K562 (cell line): Measurements from ENCODE around the gene PLEKHA7. TPM values are rescaled to one million over a fixed set of nuclear protein-coding genes. Genes with fewer than 3 reads are reported as not detected.

Source experiments
- ATAC-seq: fragments of 200-7000 bp; cut with Tn5 transposase; 3 replicates; pipeline ENCODE4 v1.9.1; 2020; ENCODE audit warnings: moderate library complexity
- BruUV-seq: library from RNA; stranded (reverse); fragments of 400-500 nt; replicated peaks from 2 replicates; lab custom pipeline; 2021; lab: Mats Ljungman, UMichigan
- CTCF ChIA-PET: fragments of 300-600 bp; formaldehyde crosslinking; extraction: SDS; loops from one replicate; lab custom pipeline; 2021; ENCODE audit warnings: low intra/inter-chr PET ratio; lab: Yijun Ruan, JAX
- POLR2A ChIA-PET: fragments of 300-600, 350-650 bp; sonication (Branson Sonifier 250); formaldehyde crosslinking; extraction: SDS; loops from one replicate; lab custom pipeline; 2021; ENCODE audit warnings: antibody characterized with exemption, inconsistent platforms; lab: Yijun Ruan, JAX
- DNase-seq, 4 experiments: peaks; one replicate each; pipeline versions ENCODE4 v3.0.0 to v3.0.0-alpha.2; 2011 to 2018; ENCODE audit warnings: low spot score in 3 of 4, mixed read lengths in 3 of 4; ENCODE audit errors: extremely low read depth in 1 of 4
- FAIRE-seq: peaks from 2 replicates; lab custom pipeline; 2011; peaks lifted over from hg19 to GRCh38; lab: Jason Lieb, UNC
- H2AFZ ChIP-seq: 2 replicates; pipeline ENCODE4 v1.6.0; 2011; ENCODE audit warnings: low read depth, low read length, control low read depth, inconsistent platforms
- H3K27ac ChIP-seq: fragments of 200-600 bp; 3 replicates; pipeline ENCODE4 v1.8.0; 2011; ENCODE audit warnings: low read depth, mild to moderate bottlenecking, control low read depth, inconsistent platforms, low read length, moderate library complexity, mixed read lengths; ENCODE audit errors: extremely low read depth
- H3K27me3 ChIP-seq, 2 experiments: fragments of 300-600 bp in 1 of 2; 2 replicates in 1 of 2; 3 replicates in 1 of 2; pipeline versions ENCODE4 v1.6.0 to v1.8.0; 2011; ENCODE audit warnings: inconsistent platforms in 2 of 2, low read length in 2 of 2, mild to moderate bottlenecking in 1 of 2, mixed read lengths in 1 of 2, moderate library complexity in 1 of 2; ENCODE audit not compliant: control insufficient read depth in 2 of 2, insufficient read depth in 2 of 2
- H3K36me3 ChIP-seq: fragments of 300-600 bp; 3 replicates; pipeline ENCODE4 v1.8.0; 2011; ENCODE audit warnings: mild to moderate bottlenecking, low read length, inconsistent platforms; ENCODE audit not compliant: control insufficient read depth, insufficient read depth
- H3K4me1 ChIP-seq, 2 experiments: fragments of 200-600 bp in 1 of 2; replicated peaks in 1 of 2; 2 replicates in 1 of 2; 3 replicates in 1 of 2; pipeline versions ENCODE4 v1.5.1 to v1.8.0; 2011; ENCODE audit warnings: inconsistent platforms in 2 of 2, low read length in 2 of 2, mild to moderate bottlenecking in 1 of 2, mixed read lengths in 1 of 2, moderate library complexity in 1 of 2; ENCODE audit not compliant: control insufficient read depth in 2 of 2, insufficient read depth in 2 of 2
- H3K4me2 ChIP-seq: 2 replicates; pipeline ENCODE4 v1.6.1; 2011; ENCODE audit warnings: low read length, control low read depth, inconsistent platforms, mixed read lengths; ENCODE audit not compliant: insufficient read depth
- H3K4me3 ChIP-seq: fragments of 200-600 bp; sonication (generic), shearing (Covaris generic); 2 replicates; pipeline ENCODE4 v1.5.1; 2016; ENCODE audit warnings: control low read depth, inconsistent platforms
- H3K79me2 ChIP-seq: fragments of 200-600 bp; 3 replicates; pipeline ENCODE4 v1.8.0; 2011; ENCODE audit warnings: low read length, inconsistent platforms; ENCODE audit not compliant: control insufficient read depth, insufficient read depth
- H3K9ac ChIP-seq, 2 experiments: 2 replicates each; pipeline versions ENCODE4 v1.6.0 to v1.6.1; 2011; ENCODE audit warnings: low read depth in 2 of 2, low read length in 2 of 2, control low read depth in 1 of 2, inconsistent platforms in 1 of 2, mild to moderate bottlenecking in 1 of 2, mixed read lengths in 1 of 2; ENCODE audit not compliant: insufficient read depth in 1 of 2
- H3K9me1 ChIP-seq: one replicate; pipeline ENCODE4 v1.6.0; 2011; ENCODE audit warnings: inconsistent platforms, mild to moderate bottlenecking, low read length, moderate library complexity; ENCODE audit not compliant: control insufficient read depth, insufficient read depth
- H3K9me3 ChIP-seq: replicated peaks from 2 replicates; pipeline ENCODE4 v1.5.1; 2011; ENCODE audit warnings: low read depth, low read length, inconsistent platforms; ENCODE audit not compliant: control insufficient read depth, insufficient read depth
- H4K20me1 ChIP-seq: replicated peaks from 2 replicates; pipeline ENCODE4 v1.6.1; 2011; ENCODE audit warnings: low read length, inconsistent platforms, mixed read lengths; ENCODE audit not compliant: control insufficient read depth, insufficient read depth
- WGBS: fragments of 100-300 bp; shearing (Covaris generic); methylation state at CpG from one replicate; pipeline ENCODE4 v1.1.6; 2016; ENCODE audit warnings: low coverage, mixed read lengths; ENCODE audit not compliant: insufficient coverage; ENCODE audit errors: missing lambda C conversion rate; 5-methylcytosine and 5-hydroxymethylcytosine counted together
- in situ Hi-C: fragments of 300-500 bp; cut with MboI; formaldehyde crosslinking; loops from 4 replicates; pipeline ENCODE4 v1.15.0; 2018; ENCODE audit warnings: inconsistent platforms, mixed read lengths
- intact Hi-C: fragments of 100-400 bp; cut with micrococcal nuclease; formaldehyde crosslinking; loops from 2 replicates; pipeline ENCODE4 v1.14.2; 2022
- polyA plus RNA-seq, 8 experiments: library from polyadenylated mRNA; depleted of rRNA in 4 of 8; stranded (reverse) in 5 of 8; unstranded in 3 of 8; fragments of >200 nt; fragmentation: Nextera tagmentation in 2 of 8; fragmentation: Illumina TruSeq in 1 of 8; extraction: Ambion mirVana in 2 of 8; extraction: Trizol in 1 of 8; gene quantifications; 2 replicates each; pipeline versions ENCODE4 v1.2.1 to v1.2.3, GENCODE V29; 2011 to 2014; ENCODE audit warnings: inconsistent platforms in 1 of 8, missing spikeins in 1 of 8
- total RNA-seq, 7 experiments: library from RNA; depleted of rRNA in 6 of 7; stranded (reverse); fragments of >200 nt in 6 of 7; fragmentation: Illumina TruSeq in 2 of 7; extraction: Trizol in 2 of 7; gene quantifications; 2 replicates each; pipeline versions ENCODE4 v1.2.1 to v1.2.3, GENCODE V29; 2011 to 2021; ENCODE audit warnings: low replicate concordance in 1 of 7
- TF ChIP-seq, protein P1 (sequence below): fragments of 250-450 bp; sonication (Bioruptor Pico); IDR thresholded peaks from 2 replicates; pipeline ENCODE4 v1.4.0; 2020; ENCODE audit warnings: mild to moderate bottlenecking, moderate library complexity
- TF ChIP-seq, protein P2 (sequence below): fragments of 450-650 bp; IDR thresholded peaks from 2 replicates; pipeline ENCODE4 v1.6.1; 2016

PLEKHA7 gene
- total and polyA plus RNA-seq, 9 of the 15 experiments (the other 6 are each of a cell fraction or from before 2014, with no cell fraction given) = 0.06 to 0.77 (median 0.20) TPM; not detected in 1

DNA sequence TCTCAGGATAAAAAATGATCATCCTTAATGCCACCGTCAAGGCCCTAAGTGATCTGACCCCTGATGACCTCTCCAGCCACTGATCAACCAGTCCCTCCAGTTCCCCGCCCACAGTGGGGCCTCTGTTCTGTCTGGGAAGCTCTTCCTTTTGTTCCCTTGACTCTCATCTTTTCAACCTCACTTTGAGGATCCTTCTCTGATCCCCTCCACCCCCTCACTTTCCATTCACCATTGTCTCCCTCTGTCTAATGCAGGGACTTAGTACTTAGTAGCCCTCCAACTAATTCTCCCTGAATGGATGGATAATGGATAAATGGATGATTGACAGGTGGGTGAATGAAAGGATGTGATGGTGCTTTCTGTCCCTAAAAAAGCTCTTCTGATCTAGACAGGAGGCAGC is 230.1 kb downstream of the PLEKHA7 start:
- Histone ChIP-seq H3K4me1 (peaks cover 6 to 13% of the 10 kb centered on the region in 2 experiments; a peak in 3 of 5 replicates), H3K9ac (no peak overlapping the region), H3K4me2 (no peak overlapping the region), H3K27ac (no peak overlapping the region), H3K79me2 (no peaks in the 10 kb centered on the region), H3K4me3 (no peak overlapping the region), H3K9me3 (no peaks in the 10 kb centered on the region), H3K36me3 (no peaks in the 10 kb centered on the region), H3K27me3 (peaks cover 6 to 20% of the 10 kb centered on the region in 2 experiments; a peak in 3 of 5 replicates), H2AFZ (no peak overlapping the region), H3K9me1 (peaks cover 4% of the 10 kb centered on the region), H4K20me1 (peaks cover 11% of the 10 kb centered on the region; the same call in 1 of the 2 replicates)
- BruUV-seq = no TSS peak
- ATAC-seq (no peak), FAIRE-seq (no peak), DNase-seq (no peak)
- ChIA-PET CTCF (no interaction called here), POLR2A (interaction anchor here (1.0 to 1.4 kb wide), 3 partner anchors 9 to 292 kb away, joined by 3 to 5 read pairs (median 3); no protein-coding TSS in a partner anchor)
- 5% methylated on average over 2 of the region's 2 CpGs for WGBS
- intact Hi-C loops = no loop called here
- TF ChIP-seq, protein P1, sequence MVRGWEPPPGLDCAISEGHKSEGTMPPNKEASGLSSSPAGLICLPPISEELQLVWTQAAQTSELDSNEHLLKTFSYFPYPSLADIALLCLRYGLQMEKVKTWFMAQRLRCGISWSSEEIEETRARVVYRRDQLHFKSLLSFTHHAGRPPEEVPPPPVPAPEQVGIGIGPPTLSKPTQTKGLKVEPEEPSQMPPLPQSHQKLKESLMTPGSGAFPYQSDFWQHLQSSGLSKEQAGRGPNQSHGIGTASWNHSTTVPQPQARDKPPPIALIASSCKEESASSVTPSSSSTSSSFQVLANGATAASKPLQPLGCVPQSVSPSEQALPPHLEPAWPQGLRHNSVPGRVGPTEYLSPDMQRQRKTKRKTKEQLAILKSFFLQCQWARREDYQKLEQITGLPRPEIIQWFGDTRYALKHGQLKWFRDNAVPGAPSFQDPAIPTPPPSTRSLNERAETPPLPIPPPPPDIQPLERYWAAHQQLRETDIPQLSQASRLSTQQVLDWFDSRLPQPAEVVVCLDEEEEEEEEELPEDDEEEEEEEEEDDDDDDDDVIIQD (CRISPR knock-in tag) = no peak
- TF ChIP-seq, protein P2, sequence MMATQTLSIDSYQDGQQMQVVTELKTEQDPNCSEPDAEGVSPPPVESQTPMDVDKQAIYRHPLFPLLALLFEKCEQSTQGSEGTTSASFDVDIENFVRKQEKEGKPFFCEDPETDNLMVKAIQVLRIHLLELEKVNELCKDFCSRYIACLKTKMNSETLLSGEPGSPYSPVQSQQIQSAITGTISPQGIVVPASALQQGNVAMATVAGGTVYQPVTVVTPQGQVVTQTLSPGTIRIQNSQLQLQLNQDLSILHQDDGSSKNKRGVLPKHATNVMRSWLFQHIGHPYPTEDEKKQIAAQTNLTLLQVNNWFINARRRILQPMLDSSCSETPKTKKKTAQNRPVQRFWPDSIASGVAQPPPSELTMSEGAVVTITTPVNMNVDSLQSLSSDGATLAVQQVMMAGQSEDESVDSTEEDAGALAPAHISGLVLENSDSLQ = peak; percentile 23; the same call in 1 of the 2 replicates
- in situ Hi-C loops = loop anchor here (10.0 kb wide), 1 partner anchor 281 kb away; no protein-coding TSS in a partner anchor
